ENCODE measurements around the gene SRP68.

Gene SRP68

GRCh38 chr17:75991396-75991795 is 80.9 kb downstream of the SRP68 start:
- no peaks in the 10 kb centered on the region for H3K4me1 ChIP-seq (ENCODE audit: insufficient read depth, poor library complexity, severe bottlenecking)
- H3K36me3 ChIP-seq (ENCODE audit: low read depth) = peaks cover 5% of the 10 kb centered on the region; the same call in 1 of the 2 replicates
- H3K9me3 ChIP-seq (ENCODE audit: severe bottlenecking) = no peaks in the 10 kb centered on the region
- DNase-seq (ENCODE audit: low spot score) (no peak), ATAC-seq (ENCODE audit: low read depth) (no peak)
- TF ChIP-seq, protein P1, sequence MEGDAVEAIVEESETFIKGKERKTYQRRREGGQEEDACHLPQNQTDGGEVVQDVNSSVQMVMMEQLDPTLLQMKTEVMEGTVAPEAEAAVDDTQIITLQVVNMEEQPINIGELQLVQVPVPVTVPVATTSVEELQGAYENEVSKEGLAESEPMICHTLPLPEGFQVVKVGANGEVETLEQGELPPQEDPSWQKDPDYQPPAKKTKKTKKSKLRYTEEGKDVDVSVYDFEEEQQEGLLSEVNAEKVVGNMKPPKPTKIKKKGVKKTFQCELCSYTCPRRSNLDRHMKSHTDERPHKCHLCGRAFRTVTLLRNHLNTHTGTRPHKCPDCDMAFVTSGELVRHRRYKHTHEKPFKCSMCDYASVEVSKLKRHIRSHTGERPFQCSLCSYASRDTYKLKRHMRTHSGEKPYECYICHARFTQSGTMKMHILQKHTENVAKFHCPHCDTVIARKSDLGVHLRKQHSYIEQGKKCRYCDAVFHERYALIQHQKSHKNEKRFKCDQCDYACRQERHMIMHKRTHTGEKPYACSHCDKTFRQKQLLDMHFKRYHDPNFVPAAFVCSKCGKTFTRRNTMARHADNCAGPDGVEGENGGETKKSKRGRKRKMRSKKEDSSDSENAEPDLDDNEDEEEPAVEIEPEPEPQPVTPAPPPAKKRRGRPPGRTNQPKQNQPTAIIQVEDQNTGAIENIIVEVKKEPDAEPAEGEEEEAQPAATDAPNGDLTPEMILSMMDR (IDR thresholded peaks at IDR 0.05; ENCODE audit: poor library complexity, severe bottlenecking) = no peak
- H3K27ac ChIP-seq (ENCODE audit: poor library complexity, severe bottlenecking) = no peak overlapping the region
- no peaks in the 10 kb centered on the region for H3K27me3 ChIP-seq (ENCODE audit: insufficient read depth, poor library complexity, severe bottlenecking)
- H3K4me3 ChIP-seq (ENCODE audit: severe bottlenecking) = no peak overlapping the region

Measured in RWPE2 (cell line).